RWPE2 (cell line): ENCODE data around the gene PHOSPHO2.

Experiments
- ATAC-seq: fragments of 200-7000 bp; cut with Tn5 transposase; 3 replicates; pipeline ENCODE4 v1.9.1; 2021; ENCODE audit warnings: low read depth
- DNase-seq: peaks from one replicate; pipeline ENCODE4 v3.0.0-alpha.2; 2020; ENCODE audit warnings: low spot score
- H3K27ac ChIP-seq: fragments of 450-650 bp; 2 replicates; pipeline ENCODE4 v1.5.1; 2017; ENCODE audit warnings: mild to moderate bottlenecking; ENCODE audit not compliant: poor library complexity, severe bottlenecking
- H3K27me3 ChIP-seq: fragments of 250-450 bp; sonication (Bioruptor Pico); 2 replicates; pipeline ENCODE4 v1.5.1; 2021; ENCODE audit warnings: mild to moderate bottlenecking, moderate library complexity; ENCODE audit not compliant: insufficient read depth, poor library complexity, severe bottlenecking
- H3K36me3 ChIP-seq: fragments of 250-450 bp; sonication (Bioruptor Pico); 2 replicates; pipeline ENCODE4 v1.5.1; 2020; ENCODE audit warnings: low read depth, mild to moderate bottlenecking, moderate library complexity
- H3K4me1 ChIP-seq: fragments of 250-450 bp; sonication (Bioruptor Pico); 2 replicates; pipeline ENCODE4 v1.5.1; 2021; ENCODE audit warnings: mild to moderate bottlenecking, moderate library complexity; ENCODE audit not compliant: insufficient read depth, poor library complexity, severe bottlenecking
- H3K4me3 ChIP-seq: fragments of 250-450 bp; sonication (Bioruptor Pico); 2 replicates; pipeline ENCODE4 v1.5.1; 2021; ENCODE audit warnings: mild to moderate bottlenecking, moderate library complexity; ENCODE audit not compliant: severe bottlenecking
- H3K9me3 ChIP-seq: fragments of 250-450 bp; sonication (Bioruptor Pico); 2 replicates; pipeline ENCODE4 v1.5.1; 2021; ENCODE audit warnings: mild to moderate bottlenecking, moderate library complexity; ENCODE audit not compliant: severe bottlenecking
- TF ChIP-seq, protein P1 (sequence below): fragments of 450-650 bp; IDR thresholded peaks from one replicate; pipeline ENCODE4 v1.5.1; 2017; ENCODE audit warnings: mild to moderate bottlenecking, moderate library complexity; ENCODE audit not compliant: poor library complexity, severe bottlenecking

Gene PHOSPHO2

GRCh38 chr2:169729274-169729605, 35.0 kb downstream of the PHOSPHO2 start:
- Histone ChIP-seq H3K36me3 (no peaks in the 10 kb centered on the region), H3K4me3 (no peak overlapping the region), H3K27ac (no peak overlapping the region), H3K9me3 (peaks cover 3% of the 10 kb centered on the region), H3K27me3 (no peaks in the 10 kb centered on the region), H3K4me1 (peaks cover 8% of the 10 kb centered on the region)
- no peak for DNase-seq
- ATAC-seq, result no peak
- TF ChIP-seq, protein P1, sequence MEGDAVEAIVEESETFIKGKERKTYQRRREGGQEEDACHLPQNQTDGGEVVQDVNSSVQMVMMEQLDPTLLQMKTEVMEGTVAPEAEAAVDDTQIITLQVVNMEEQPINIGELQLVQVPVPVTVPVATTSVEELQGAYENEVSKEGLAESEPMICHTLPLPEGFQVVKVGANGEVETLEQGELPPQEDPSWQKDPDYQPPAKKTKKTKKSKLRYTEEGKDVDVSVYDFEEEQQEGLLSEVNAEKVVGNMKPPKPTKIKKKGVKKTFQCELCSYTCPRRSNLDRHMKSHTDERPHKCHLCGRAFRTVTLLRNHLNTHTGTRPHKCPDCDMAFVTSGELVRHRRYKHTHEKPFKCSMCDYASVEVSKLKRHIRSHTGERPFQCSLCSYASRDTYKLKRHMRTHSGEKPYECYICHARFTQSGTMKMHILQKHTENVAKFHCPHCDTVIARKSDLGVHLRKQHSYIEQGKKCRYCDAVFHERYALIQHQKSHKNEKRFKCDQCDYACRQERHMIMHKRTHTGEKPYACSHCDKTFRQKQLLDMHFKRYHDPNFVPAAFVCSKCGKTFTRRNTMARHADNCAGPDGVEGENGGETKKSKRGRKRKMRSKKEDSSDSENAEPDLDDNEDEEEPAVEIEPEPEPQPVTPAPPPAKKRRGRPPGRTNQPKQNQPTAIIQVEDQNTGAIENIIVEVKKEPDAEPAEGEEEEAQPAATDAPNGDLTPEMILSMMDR, result no peak

DNA sequence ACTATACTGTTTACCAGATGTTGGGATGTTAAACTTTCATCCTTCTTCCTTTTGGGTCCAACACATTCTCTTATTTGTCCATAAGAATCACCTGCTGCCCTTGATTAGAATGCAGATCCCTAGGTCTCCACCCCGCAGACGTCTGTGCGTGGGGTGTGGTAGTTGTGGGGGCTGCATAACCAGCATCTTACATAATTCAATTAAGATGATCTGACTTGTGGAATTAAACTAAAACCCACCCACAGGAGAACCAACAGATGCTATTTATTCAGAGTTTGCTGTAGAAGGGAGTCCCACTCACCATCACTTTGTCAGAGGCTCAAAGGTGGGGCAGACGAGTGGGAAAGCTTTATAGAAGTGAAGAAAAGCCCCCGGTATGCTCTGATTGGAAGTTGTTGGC, 37.8 kb downstream of the PHOSPHO2 start:
- no peak overlapping the region for H3K27ac ChIP-seq
- H3K9me3 ChIP-seq, result peaks cover 3% of the 10 kb centered on the region
- no peaks in the 10 kb centered on the region for H3K27me3 ChIP-seq
- TF ChIP-seq, protein P1, result no peak
- peaks cover 3% of the 10 kb centered on the region; the same call in 1 of the 2 replicates for H3K36me3 ChIP-seq
- ATAC-seq, result no peak
- no peak overlapping the region for H3K4me3 ChIP-seq
- DNase-seq, result no peak
- peaks cover 11% of the 10 kb centered on the region for H3K4me1 ChIP-seq

- TF ChIP-seq, protein P1, result no peak
- Histone ChIP-seq H3K9me3 (peaks cover 3% of the 10 kb centered on the region), H3K27me3 (no peaks in the 10 kb centered on the region), H3K36me3 (peaks cover 3% of the 10 kb centered on the region; the same call in 1 of the 2 replicates), H3K4me3 (peak overlapping the region; percentile 85), H3K4me1 (peaks cover 11% of the 10 kb centered on the region), H3K27ac (no peak overlapping the region)
- no peak for ATAC-seq
- no peak for DNase-seq
These were observed 38.5 kb downstream of the PHOSPHO2 start for GRCh38 chr2:169732583-169733358.

- ATAC-seq (peak; percentile 45), DNase-seq (no peak)
- Histone ChIP-seq H3K4me3 (peak overlapping the region; percentile 85), H3K4me1 (peaks cover 3% of the 10 kb centered on the region), H3K27ac (no peak overlapping the region), H3K36me3 (peaks cover 3% of the 10 kb centered on the region; the same call in 1 of the 2 replicates), H3K9me3 (no peaks in the 10 kb centered on the region), H3K27me3 (no peaks in the 10 kb centered on the region)
- TF ChIP-seq, protein P1, result no peak
These were observed 40.0 kb downstream of the PHOSPHO2 start for GRCh38 chr2:169734169-169734847.
